ENCODE data around the gene MRAS.
"Not testable (repeated sequence)": the region's sequence is repeated elsewhere in the genome, so short reads cannot be mapped to it uniquely, and the experiment has no call there.

MRAS gene

GRCh38 chr3:138390582-138390932 lies 42.2 kb downstream of the MRAS start:
- no peak for DNase-seq

GRCh38 chr3:138394156-138394555 lies 45.8 kb downstream of the MRAS start:
- DNase-seq = no peak

GRCh38 chr3:138394686-138395085 lies 46.3 kb downstream of the MRAS start:
- DNase-seq = no peak

GRCh38 chr3:138395865-138396751 lies 47.7 kb downstream of the MRAS start:
- no peak for DNase-seq

GRCh38 chr3:138396752-138397410 lies 48.5 kb downstream of the MRAS start:
- no peak for DNase-seq

GRCh38 chr3:138397983-138398382 lies 49.6 kb downstream of the MRAS start:
- DNase-seq = no peak

- no peak for DNase-seq
Observed at GRCh38 chr3:138398791-138399575, 50.6 kb downstream of the MRAS start.

- DNase-seq = no peak
Observed at GRCh38 chr3:138399766-138400165, 51.4 kb downstream of the MRAS start.

- DNase-seq = no peak
Observed at GRCh38 chr3:138400651-138401070, 52.3 kb downstream of the MRAS start.

GRCh38 chr3:138401834-138402233 lies 53.5 kb downstream of the MRAS start:
- no peak for DNase-seq

- no peak for DNase-seq
Observed at GRCh38 chr3:138404121-138404520, 55.7 kb downstream of the MRAS start.

- no peak for DNase-seq
Observed at GRCh38 chr3:138405001-138405400, 56.6 kb downstream of the MRAS start.

- no peak for DNase-seq
Observed at GRCh38 chr3:138405486-138405885, 57.1 kb downstream of the MRAS start.

GRCh38 chr3:138406606-138407005 lies 58.2 kb downstream of the MRAS start:
- no peak for DNase-seq

GRCh38 chr3:138407236-138407907 lies 59.0 kb downstream of the MRAS start:
- DNase-seq = no peak

GRCh38 chr3:138408751-138409570 lies 60.6 kb downstream of the MRAS start:
- DNase-seq = peak; percentile 14

GRCh38 chr3:138412821-138413551 lies 64.6 kb downstream of the MRAS start:
- DNase-seq = peak; percentile 57

GRCh38 chr3:138416236-138416635 lies 67.9 kb downstream of the MRAS start:
- not testable (repeated sequence) for DNase-seq

GRCh38 chr3:138417559-138417982 lies 69.2 kb downstream of the MRAS start:
- peak; percentile 84 for DNase-seq

GRCh38 chr3:138418601-138419206 lies 70.3 kb downstream of the MRAS start:
- DNase-seq = no peak

Measured in fibroblast of skin of scalp (primary cell).